PC-3 (cell line): Measurements from ENCODE around the gene SP3.

Source experiments
- CTCF ChIP-seq: fragments of 300-600 bp; sonication (generic); conservative IDR thresholded peaks from 2 replicates; pipeline ENCODE4 v1.5.1; 2017; ENCODE audit warnings: antibody characterized with exemption, low read depth, mild to moderate bottlenecking, low read length
- EZH2 ChIP-seq: fragments of 300-600 bp; sonication (generic); IDR thresholded peaks from one replicate; pipeline ENCODE4 v1.6.1; 2017; ENCODE audit warnings: antibody characterized with exemption, mild to moderate bottlenecking, low read length; ENCODE audit not compliant: unreplicated experiment
- EZH2phosphoT487 ChIP-seq: fragments of 300-600 bp; sonication (generic); IDR thresholded peaks from 2 replicates; pipeline ENCODE4 v1.6.1; 2018; ENCODE audit warnings: mild to moderate bottlenecking, antibody characterized with exemption, low read length, borderline replicate concordance

- no peak for TF ChIP-seq CTCF
- TF ChIP-seq EZH2: no peak
- TF ChIP-seq EZH2phosphoT487: no peak
These were observed 26.3 kb downstream of the SP3 start for GRCh38 chr2:173938700-173939384.
